SU-DHL-6 (cell line): ENCODE data around the gene PIGN.

Experiments used
- CTCF ChIP-seq: fragments of 200-600 bp; sonication (generic); IDR thresholded peaks from one replicate; pipeline ENCODE4 v1.5.1; 2017; ENCODE audit warnings: antibody characterized with exemption, mild to moderate bottlenecking, low read length, moderate library complexity; ENCODE audit not compliant: insufficient read depth, poor library complexity, severe bottlenecking
- EZH2phosphoT487 ChIP-seq: fragments of 200-600 bp; sonication (generic), shearing (Covaris generic); conservative IDR thresholded peaks from 2 replicates; pipeline ENCODE4 v1.6.1; 2018; ENCODE audit warnings: mild to moderate bottlenecking, antibody characterized with exemption, low read length, moderate library complexity, mixed read lengths

- TF ChIP-seq CTCF: no peak
- no peak for TF ChIP-seq EZH2phosphoT487
Observed at GRCh38 chr18:62152844-62153243, 34.0 kb downstream of the PIGN start.
